IgD-negative memory B cell (primary cell): ENCODE data around the gene LTB4R. TPM values are rescaled to one million over a fixed set of nuclear protein-coding genes. Genes with fewer than 3 reads are reported as not detected.

Source experiments
- H3K27ac Mint-ChIP-seq, 3 donors: one replicate each; pipeline ENCODE4 v1.8.0; 2020 to 2022; ENCODE audit warnings: mild to moderate bottlenecking in 3 of 3, mixed read lengths in 3 of 3, moderate library complexity in 1 of 3
- H3K27me3 Mint-ChIP-seq: one replicate; pipeline ENCODE4 v1.8.0; 2021; ENCODE audit warnings: mixed read lengths
- H3K36me3 Mint-ChIP-seq: one replicate; pipeline ENCODE4 v1.8.0; 2020; ENCODE audit warnings: mild to moderate bottlenecking, mixed read lengths
- H3K4me1 Mint-ChIP-seq, 3 donors: one replicate each; pipeline ENCODE4 v1.8.0; 2020 to 2022; ENCODE audit warnings: mixed read lengths in 3 of 3, mild to moderate bottlenecking in 1 of 3
- H3K4me3 Mint-ChIP-seq, 4 donors: one replicate each; pipeline ENCODE4 v1.8.0; 2020 to 2022; ENCODE audit warnings: mild to moderate bottlenecking in 4 of 4, mixed read lengths in 4 of 4, moderate library complexity in 3 of 4
- H3K9me3 Mint-ChIP-seq, 3 donors: one replicate each; pipeline ENCODE4 v1.8.0; 2020 to 2021; ENCODE audit warnings: mixed read lengths in 3 of 3, mild to moderate bottlenecking in 1 of 3
- polyA plus RNA-seq: library from polyadenylated mRNA; unstranded; fragments of 300-500 nt; fragmentation: Illumina TruSeq; gene quantifications from one replicate; pipeline ENCODE4 v1.2.3, GENCODE V29; 2021

Gene LTB4R
- polyA plus RNA-seq, 1 donor from 2014 or later: 2.5 TPM

DNA sequence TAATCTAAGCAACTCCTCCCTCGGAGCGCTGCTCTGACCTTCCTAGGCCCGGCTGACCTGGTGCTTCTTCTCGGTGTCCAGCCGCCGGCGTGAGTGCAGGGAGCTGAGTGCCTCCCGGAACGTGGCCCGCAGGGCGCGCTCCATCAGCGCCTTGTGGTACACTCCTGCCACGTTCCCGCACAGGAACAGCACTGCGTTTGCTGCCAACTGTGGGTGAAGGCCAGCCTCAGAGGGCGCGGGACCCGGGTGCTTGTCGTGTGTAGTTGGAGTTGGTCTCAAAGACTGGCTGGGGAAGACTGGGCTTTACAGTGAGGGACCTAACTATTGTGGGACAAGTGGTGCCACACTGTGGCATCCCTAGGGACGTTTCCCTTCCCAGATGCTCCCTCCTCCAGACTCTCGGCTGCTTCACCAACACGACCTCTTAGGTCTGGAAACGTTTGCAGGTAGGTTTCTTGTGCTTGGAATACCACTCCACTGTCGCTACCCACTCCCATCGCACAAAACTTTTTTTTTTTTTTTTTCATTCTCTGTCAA is 20.5 kb downstream of the LTB4R start:
- Mint-ChIP-seq H3K36me3 (peaks cover 5% of the 10 kb centered on the region), H3K9me3 (no peaks in the 10 kb centered on the region), H3K4me3 (peak overlapping the region; percentile 70 to 92 (median 88)), H3K4me1 (peaks cover 6 to 19% (median 17%) of the 10 kb centered on the region in 3 donors), H3K27ac (peak overlapping the region; percentile 3 to 94 (median 59)), H3K27me3 (peaks cover 31% of the 10 kb centered on the region)

DNA sequence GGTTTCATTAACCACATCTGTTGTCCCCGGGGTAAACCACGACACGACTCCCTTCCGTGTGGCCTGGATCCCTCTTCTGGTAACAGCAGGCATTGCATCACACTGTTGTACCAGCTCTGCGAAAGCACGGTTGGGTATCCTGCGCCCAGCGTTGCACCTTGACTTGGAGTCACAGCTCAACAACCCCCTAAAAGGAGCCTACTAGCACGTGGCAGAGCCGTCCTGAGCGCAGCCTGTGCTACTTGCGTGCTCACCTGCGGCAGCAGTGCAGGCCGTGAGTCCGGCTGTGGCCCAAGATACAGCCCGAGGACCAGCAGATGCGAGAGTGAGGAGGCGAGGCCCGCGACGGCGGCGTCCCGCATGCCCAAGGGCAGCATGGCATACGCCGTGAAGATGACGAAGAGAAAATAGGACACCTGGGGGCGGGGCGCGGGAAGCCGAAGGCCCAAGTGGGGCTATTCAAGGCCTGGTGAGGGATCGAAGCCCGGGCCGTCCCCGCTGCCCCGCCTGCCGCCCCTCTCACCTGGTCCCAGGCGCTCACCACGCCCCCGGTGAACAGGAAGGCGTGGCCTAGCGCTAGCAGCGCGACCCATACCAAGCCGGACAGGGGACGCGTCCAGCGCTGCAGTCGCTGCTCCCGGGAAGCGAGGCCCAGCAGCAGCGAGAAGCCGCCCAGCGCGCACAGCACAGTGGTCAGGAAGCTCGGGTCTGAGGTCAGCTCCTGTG is 21.1 kb downstream of the LTB4R start:
- H3K4me1 Mint-ChIP-seq: peaks cover 6 to 17% (median 17%) of the 10 kb centered on the region in 3 donors
- peaks cover 5% of the 10 kb centered on the region for H3K36me3 Mint-ChIP-seq
- peak overlapping the region; percentile 3 to 94 (median 59) for H3K27ac Mint-ChIP-seq
- H3K27me3 Mint-ChIP-seq: peaks cover 30% of the 10 kb centered on the region
- H3K9me3 Mint-ChIP-seq: no peaks in the 10 kb centered on the region
- H3K4me3 Mint-ChIP-seq: peak overlapping the region; percentile 70 to 92 (median 88)

DNA sequence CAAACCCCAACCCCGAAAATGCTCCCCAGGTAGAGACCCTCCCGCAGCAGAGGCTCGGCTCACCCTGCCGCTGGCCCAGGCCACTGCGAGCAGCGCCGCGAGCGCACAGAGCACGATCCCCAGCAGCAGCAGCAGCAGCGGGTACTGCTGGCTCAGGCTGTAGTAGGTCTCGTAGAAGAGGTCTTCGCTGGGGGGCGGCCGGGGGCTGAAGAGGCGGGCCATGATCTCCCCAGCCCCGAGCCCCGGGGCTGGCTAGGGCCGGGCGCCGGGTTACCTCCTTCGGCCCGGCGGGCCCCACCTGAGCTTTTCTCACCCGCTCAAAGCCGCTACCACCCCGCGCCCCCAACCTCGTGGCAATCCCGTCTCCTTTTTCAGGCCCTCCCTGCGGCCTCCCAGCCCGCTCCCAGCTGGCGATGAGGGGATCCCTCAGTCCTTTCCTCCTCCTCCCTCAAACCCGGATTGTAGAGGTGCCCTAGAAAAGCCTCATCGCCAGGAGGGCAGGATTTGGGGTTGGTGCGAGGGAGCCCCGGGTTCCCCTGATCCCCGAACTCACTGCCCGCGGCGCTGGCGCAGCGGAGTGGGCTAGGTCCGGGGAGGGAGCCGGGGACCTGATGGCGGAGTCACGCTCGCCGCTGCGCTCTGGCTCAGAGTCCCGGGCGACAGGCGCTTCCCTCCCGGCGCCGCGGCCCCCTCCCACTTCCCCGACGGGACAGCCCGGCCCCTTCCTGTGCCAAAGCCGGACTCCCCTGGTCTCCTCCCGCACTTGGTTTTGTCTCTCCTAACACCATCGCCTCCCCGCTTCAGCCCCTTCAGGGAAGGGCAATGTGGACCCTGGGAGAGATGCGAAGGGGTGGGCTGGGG is 23.4 kb downstream of the LTB4R start, which contains the start of gene ADCY4:
TSS of gene ADCY4 (minus strand) at position 641 of the 861 bp plus-strand sequence. CDS start at position 222, 419 bp downstream.
- Mint-ChIP-seq H3K9me3 (no peaks in the 10 kb centered on the region), H3K4me1 (peaks cover 8 to 27% (median 21%) of the 10 kb centered on the region in 3 donors), H3K4me3 (peak within 1 kb of the TSS; percentile 34 to 81 (median 62)), H3K27ac (peak within 1 kb of the TSS in 2 of 3 donors; percentile 39 to 53), H3K27me3 (peaks cover 28% of the 10 kb centered on the region), H3K36me3 (peaks cover 5% of the 10 kb centered on the region)

DNA sequence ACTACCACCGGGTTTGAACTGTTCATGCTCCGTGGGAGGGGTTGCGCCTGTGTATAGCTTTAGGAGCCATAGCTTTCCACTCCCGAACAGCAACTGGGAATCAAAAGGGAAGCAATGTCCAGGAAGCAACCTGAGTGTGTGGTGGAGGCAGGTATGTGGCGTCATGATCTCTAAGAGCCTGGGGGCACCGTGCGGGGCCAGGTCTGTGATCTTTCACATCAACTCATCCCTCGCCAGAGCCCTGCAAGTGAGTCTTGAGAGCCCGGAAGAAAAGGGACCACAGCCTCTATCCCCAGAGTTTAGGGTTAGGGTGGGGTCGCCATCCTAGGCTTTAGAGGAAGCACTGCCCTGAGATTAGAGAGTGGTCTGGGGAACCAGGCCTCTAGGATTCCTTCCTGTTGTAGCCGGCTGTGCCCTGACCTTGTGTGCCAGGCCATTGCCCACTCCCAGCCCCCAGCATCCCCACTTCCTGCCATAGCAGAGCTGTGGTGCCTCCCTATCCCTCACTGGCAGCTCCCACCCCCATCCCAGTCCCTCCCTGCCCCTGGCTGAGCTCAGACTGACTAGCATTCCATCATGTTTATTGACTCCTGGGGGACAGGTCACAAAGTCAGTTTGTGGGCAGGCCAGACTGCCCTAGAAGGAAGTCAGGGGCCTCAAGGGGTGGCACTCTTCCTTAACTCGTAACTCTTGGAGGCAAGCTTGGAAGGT is 24.3 kb downstream of the LTB4R start:
- Mint-ChIP-seq H3K4me1 (peaks cover 13 to 26% (median 25%) of the 10 kb centered on the region in 3 donors), H3K27ac (no peak overlapping the region), H3K4me3 (peak overlapping the region in 2 of 4 donors; percentile 34 to 76), H3K9me3 (no peaks in the 10 kb centered on the region), H3K27me3 (peaks cover 28% of the 10 kb centered on the region), H3K36me3 (peaks cover 5% of the 10 kb centered on the region)

DNA sequence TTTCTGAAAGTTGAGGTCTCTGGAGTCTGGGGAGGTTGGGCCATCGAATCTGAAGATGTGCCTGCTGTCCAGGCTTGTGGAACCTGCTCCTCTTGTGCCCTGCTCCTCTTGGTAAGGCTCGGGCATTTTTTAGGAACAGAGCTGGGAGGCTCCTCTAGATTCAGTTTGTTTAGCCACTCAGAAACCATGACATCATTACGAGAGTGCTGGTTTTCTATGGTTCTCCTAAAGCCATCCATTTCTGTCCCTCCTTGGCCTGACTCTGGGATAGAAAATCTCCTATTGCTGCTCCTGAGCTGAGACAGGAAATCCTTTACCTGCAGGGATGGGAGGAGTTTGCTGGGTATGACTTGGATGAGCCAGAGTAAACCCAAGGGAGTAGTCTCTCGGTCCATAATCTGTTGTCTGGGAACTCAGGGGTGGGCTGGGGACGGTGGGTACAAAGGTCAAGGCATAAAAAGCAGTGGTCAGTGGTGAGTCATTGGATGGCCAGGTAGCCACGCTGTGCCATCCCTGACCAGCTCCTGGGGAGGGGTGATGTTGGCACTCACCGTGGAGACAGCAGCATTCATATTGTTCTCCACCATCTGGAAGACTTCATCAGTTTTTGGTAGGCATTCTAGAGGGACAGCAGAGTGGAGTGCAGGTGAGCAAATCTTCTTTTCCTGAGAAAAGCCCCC is 26.0 kb downstream of the LTB4R start:
- Mint-ChIP-seq H3K4me1 (peaks cover 9 to 21% (median 21%) of the 10 kb centered on the region in 3 donors), H3K27me3 (peaks cover 25% of the 10 kb centered on the region), H3K4me3 (peak overlapping the region in 3 of 4 donors; percentile 25 to 96 (median 59)), H3K27ac (no peak overlapping the region), H3K36me3 (peaks cover 5% of the 10 kb centered on the region), H3K9me3 (no peaks in the 10 kb centered on the region)

DNA sequence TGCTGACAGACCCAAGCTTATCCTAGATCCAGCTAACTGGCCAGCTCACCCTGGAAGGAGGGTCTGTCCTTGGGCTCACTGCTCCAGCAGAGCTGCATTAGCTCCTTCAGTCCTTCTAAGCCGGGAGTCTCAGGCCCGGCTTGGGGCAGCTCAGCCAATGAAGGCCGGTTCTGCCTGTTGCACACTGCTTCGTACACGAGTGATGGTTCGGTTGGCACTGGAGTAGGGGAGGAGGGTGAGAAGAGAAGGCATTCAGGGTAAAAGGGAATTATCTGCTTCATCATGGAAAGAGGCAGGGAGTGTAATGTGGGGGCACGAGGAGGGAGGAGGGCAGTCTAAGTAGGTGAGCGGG is 26.5 kb downstream of the LTB4R start:
- H3K4me1 Mint-ChIP-seq: peaks cover 7 to 19% (median 18%) of the 10 kb centered on the region in 3 donors

DNA sequence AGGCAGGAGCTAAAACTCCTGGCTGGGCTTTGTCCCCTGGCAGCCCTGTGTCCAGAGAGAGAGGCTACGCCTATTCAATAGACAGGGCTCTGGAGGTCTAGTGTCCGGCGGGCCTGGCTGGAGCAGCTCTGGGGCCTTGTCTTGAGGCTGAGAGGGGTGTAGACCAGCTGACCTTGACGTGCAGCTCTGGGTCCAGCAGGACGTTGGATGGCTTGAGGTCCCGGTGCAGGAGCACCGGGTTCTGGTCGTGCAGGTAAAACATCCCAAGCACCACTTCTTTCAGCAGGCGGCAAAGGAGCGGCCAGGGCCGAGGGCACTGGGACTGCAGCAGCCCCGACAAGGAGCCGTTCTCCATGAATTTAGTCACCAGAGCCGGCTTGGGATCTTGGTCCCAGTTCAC is 27.5 kb downstream of the LTB4R start:
- peak overlapping the region in 1 of 3 donors; percentile 94 for H3K27ac Mint-ChIP-seq
- peaks cover 7 to 17% (median 17%) of the 10 kb centered on the region in 3 donors for H3K4me1 Mint-ChIP-seq
- H3K36me3 Mint-ChIP-seq: peaks cover 5% of the 10 kb centered on the region
- H3K9me3 Mint-ChIP-seq: no peaks in the 10 kb centered on the region
- H3K4me3 Mint-ChIP-seq: peak overlapping the region; percentile 94 to 98 (median 96)
- H3K27me3 Mint-ChIP-seq: peaks cover 11% of the 10 kb centered on the region

More for the DNA sequence above, 26.5 kb downstream of the LTB4R start:
- H3K9me3 Mint-ChIP-seq: no peaks in the 10 kb centered on the region
- no peak overlapping the region for H3K27ac Mint-ChIP-seq
- H3K4me3 Mint-ChIP-seq: peak overlapping the region in 2 of 4 donors; percentile 25 to 96
- peaks cover 19% of the 10 kb centered on the region for H3K27me3 Mint-ChIP-seq
- peaks cover 5% of the 10 kb centered on the region for H3K36me3 Mint-ChIP-seq

DNA sequence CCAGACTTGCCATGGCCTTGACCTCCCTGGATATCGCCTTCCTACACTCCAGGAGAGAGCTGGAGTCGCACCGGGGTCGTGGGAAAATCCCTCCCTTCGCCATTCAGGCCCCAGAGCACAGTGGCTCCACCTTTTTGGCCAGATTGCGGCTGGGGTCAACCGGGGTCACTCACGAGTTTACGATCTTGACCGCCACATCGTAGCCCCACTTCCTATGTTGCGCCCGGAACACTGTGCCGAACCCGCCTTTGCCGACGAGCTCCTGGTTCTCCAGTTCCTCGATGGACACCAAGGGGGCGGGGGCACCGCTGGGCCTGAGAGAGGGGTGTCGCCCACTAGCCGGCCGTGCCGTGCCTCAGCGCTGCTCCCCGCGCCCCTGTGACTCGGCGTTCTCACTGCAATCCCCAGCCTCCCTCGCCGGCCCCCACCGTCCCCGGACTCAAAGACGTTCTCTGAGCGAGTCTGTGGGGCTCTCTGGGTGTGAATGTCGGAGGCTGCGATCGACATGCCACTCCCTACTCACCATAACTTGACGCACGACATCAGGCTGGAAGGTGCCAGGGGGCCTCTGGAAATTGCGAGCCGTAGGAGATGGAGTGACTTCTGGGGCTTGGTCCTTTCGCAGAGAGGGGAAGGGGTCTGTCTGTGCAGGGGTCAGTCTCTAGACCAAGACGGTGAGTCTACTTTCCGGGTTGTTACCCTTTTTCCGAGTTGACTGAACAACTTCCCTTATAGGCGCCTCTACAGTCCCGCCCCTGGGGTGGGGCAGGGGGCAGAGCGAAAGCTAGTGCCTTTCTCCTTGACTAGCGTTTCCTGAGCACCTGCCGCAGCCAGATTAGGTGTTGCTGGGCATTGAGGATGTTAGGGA is 28.2 kb downstream of the LTB4R start, which contains the start of gene RIPK3:
TSS of gene RIPK3 (minus strand) at position 708 of the 868 bp plus-strand sequence. CDS start at position 543, 165 bp downstream.
- Mint-ChIP-seq H3K9me3 (no peaks in the 10 kb centered on the region), H3K36me3 (peaks cover 5% of the 10 kb centered on the region), H3K27me3 (peaks cover 7% of the 10 kb centered on the region), H3K4me3 (peak within 1 kb of the TSS; percentile 94 to 98 (median 96)), H3K4me1 (peaks cover 7 to 14% (median 14%) of the 10 kb centered on the region in 3 donors), H3K27ac (peak within 1 kb of the TSS; percentile 75 to 94 (median 91))

DNA sequence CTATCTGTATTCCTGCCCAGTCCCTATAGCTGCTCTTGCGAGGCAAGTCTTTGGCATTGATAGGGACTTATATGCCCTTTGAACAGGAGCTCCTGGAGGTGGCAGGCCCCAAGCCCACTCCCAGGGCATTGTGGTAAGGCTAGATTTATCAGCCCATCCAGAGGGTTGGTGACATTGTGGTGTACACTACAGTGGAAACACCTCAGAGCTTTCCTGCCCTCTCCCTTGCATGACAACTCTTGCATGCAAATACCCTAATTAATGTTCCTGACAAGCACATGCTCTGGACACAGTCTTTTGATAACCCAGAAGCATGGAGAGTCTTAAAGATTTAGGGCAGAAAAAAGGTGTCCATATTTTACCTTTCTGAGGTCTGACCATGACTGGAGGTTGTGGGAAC is 29.3 kb downstream of the LTB4R start:
- peaks cover 5% of the 10 kb centered on the region for H3K36me3 Mint-ChIP-seq
- H3K9me3 Mint-ChIP-seq: no peaks in the 10 kb centered on the region
- peaks cover 8% of the 10 kb centered on the region for H3K27me3 Mint-ChIP-seq
- no peak overlapping the region for H3K27ac Mint-ChIP-seq
- peaks cover 7 to 12% (median 12%) of the 10 kb centered on the region in 3 donors for H3K4me1 Mint-ChIP-seq
- H3K4me3 Mint-ChIP-seq: peak overlapping the region in 2 of 4 donors; percentile 2 to 96

DNA sequence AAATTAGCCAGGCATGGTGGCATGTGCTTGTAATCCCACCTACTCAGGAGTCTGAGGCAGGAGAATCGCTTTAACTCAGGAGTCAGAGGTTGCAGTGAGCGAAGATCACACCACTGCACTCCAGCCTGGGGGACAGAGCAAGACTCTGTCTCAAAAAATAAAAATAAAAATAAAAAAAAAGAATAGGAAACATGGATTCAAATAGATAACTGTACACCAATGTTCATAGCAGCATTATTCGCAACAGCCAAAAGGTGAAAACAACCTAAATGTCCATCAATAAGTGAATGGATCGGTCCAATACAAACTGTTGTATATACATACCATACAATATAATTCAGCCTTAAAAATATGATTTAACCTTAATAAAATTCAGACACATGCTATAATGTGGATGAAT is 31.6 kb downstream of the LTB4R start:
- H3K9me3 Mint-ChIP-seq: no peaks in the 10 kb centered on the region
- H3K36me3 Mint-ChIP-seq: no peaks in the 10 kb centered on the region
- peaks cover 7 to 12% (median 9%) of the 10 kb centered on the region in 3 donors for H3K4me1 Mint-ChIP-seq
- no peak overlapping the region for H3K27ac Mint-ChIP-seq
- H3K27me3 Mint-ChIP-seq: peaks cover 8% of the 10 kb centered on the region
- no peak overlapping the region for H3K4me3 Mint-ChIP-seq

DNA sequence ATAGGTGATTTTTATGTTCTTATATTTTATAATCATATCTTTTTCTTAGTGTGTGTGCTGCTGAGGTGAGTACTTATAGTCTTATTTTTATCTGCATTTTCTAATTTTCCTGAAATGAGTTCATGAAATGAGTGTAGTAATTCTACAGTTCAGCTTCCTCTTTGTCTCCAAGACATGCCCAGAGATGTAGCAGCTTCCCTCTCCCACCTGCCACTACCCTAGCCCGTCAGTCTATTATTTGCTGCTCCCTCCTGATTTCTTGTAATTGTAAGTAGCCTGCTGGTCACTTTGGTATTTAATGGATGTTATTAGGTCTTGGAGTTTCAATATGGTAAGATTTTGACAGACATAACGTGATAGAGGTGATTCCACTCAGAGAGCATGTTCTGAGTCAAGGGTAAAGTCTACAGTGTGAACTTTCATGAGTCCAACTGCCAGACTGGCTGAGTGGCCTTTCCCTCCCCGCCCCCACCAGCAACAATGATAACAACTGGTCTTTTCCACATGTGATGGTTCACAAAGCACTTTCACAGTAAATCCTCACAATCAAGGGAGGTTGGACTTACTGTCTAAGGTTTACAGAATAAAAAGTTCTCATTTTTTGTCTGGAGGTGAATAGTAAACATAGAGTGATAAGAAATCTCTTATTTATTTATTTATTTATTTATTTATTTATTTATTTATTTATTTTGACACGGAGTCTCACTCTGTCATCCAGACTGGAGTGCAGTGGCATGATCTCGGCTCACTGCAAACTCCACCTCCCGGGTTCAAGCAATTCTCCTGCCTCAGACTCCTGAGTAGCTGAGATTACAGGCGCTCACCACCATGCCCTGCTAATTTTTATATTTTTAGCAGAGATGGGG is 32.7 kb downstream of the LTB4R start:
- Mint-ChIP-seq H3K36me3 (no peaks in the 10 kb centered on the region), H3K4me1 (peaks cover 2 to 7% (median 6%) of the 10 kb centered on the region in 3 donors), H3K27ac (no peak overlapping the region), H3K27me3 (peaks cover 8% of the 10 kb centered on the region), H3K4me3 (no peak overlapping the region), H3K9me3 (no peaks in the 10 kb centered on the region)

DNA sequence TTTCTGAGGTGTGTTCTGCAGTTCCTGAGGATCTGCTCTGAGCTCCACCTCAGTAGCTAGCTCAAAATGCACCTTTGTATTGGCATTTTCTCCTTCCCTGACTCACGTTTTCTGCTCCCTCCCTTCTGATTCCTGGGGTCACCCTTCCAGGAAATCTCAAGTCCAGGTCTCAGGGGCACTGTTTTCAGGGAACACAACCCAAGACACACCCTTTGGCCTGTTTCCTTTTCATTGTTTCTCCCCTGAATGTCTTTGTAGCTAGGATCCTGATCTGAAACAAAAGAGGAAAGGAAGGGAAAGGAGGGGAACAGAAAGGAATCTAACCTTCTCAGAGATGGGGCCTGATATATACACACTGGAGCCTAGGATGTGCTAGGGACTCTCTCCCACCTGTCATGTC is 35.8 kb downstream of the LTB4R start:
- Mint-ChIP-seq H3K9me3 (no peaks in the 10 kb centered on the region), H3K27me3 (peaks cover 16% of the 10 kb centered on the region), H3K4me1 (no peaks in the 10 kb centered on the region), H3K36me3 (no peaks in the 10 kb centered on the region), H3K4me3 (no peak overlapping the region), H3K27ac (no peak overlapping the region)
